ENCODE measurements around the gene SLC25A53.

DNA sequence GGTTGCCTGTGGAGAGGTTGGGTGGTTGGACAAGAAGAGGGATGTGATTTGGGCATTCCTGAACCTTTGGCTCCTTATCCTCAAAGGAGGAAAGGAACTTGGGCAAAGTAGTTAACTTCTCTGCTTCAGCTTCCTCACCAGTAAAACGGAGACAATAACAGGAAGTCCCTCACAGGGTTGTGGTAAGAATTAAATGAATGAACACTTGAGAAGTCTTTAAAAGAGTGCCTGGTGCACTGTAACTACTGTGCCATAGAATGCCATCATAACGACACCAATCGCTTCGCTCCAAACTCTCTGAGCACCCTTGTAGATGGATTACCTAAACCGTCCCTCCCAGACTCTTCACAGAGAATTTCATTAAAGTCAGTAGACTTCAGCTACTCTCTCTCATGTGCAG lies 34.0 kb downstream of the SLC25A53 start:
- no peak for TF ChIP-seq GTF2F1 (IDR thresholded peaks at IDR 0.05; ENCODE audit: low read length)
- TF ChIP-seq SIN3B (IDR thresholded peaks at IDR 0.05; ENCODE audit: low read length): no peak
- TF ChIP-seq EZH2 (conservative IDR thresholded peaks at IDR 0.05; ENCODE audit: low read depth, low read length): no peak
- no peak for TF ChIP-seq HOXA7 (CRISPR knock-in tag; IDR thresholded peaks at IDR 0.05)
- no peak for TF ChIP-seq HOXA3 (CRISPR knock-in tag; IDR thresholded peaks at IDR 0.05)
- no peak for TF ChIP-seq MAFG (CRISPR knock-in tag; IDR thresholded peaks at IDR 0.05)
- TF ChIP-seq CBX5 (CRISPR knock-in tag; IDR thresholded peaks at IDR 0.05; ENCODE audit: borderline replicate concordance): no peak
- TF ChIP-seq FOXC1 (CRISPR knock-in tag; IDR thresholded peaks at IDR 0.05; ENCODE audit: borderline replicate concordance): no peak
- TF ChIP-seq FOXA1 (IDR thresholded peaks at IDR 0.05): no peak
- TF ChIP-seq FOXA1 (CRISPR knock-in tag; IDR thresholded peaks at IDR 0.05): no peak
- TF ChIP-seq DNMT1 (CRISPR knock-in tag; IDR thresholded peaks at IDR 0.05): no peak
- no peak for TF ChIP-seq ZNF501 (CRISPR knock-in tag; IDR thresholded peaks at IDR 0.05)
- no peak for TF ChIP-seq NBN (conservative IDR thresholded peaks at IDR 0.05)
- TF ChIP-seq ZFP36 (IDR thresholded peaks at IDR 0.05; ENCODE audit: borderline replicate concordance, low read depth, low read length, partially characterized antibody): no peak
